Measurements from ENCODE around the gene RASEF. TPM values are rescaled to one million over a fixed set of nuclear protein-coding genes. Genes with fewer than 3 reads are reported as not detected.

RASEF gene
- total and polyA plus RNA-seq, 8 donors: 6.6 to 26.7 (median 9.3) TPM

GRCh38 chr9:83034026-83034425 lies 28.9 kb downstream of the RASEF start:
- no peaks in the 10 kb centered on the region for H3K36me3 ChIP-seq
- no peaks in the 10 kb centered on the region for H3K27me3 ChIP-seq
- no peak for ATAC-seq
- no peak overlapping the region for H3K27ac ChIP-seq
- H3K9me3 ChIP-seq: no peaks in the 10 kb centered on the region
- no peak for TF ChIP-seq CTCF (IDR thresholded peaks at IDR 0.05)
- no peaks in the 10 kb centered on the region for H3K4me1 ChIP-seq
- intact Hi-C loops (cut with DNase I): no loop called here
- no peak for DNase-seq
- H3K4me3 ChIP-seq: no peak overlapping the region

- Histone ChIP-seq H3K4me1 (no peaks in the 10 kb centered on the region), H3K36me3 (no peaks in the 10 kb centered on the region), H3K4me3 (no peak overlapping the region), H3K27ac (no peak overlapping the region), H3K27me3 (no peaks in the 10 kb centered on the region), H3K9me3 (no peaks in the 10 kb centered on the region)
- ATAC-seq (peak; percentile 81), DNase-seq (peak in 1 of 4 donors; percentile 37)
- intact Hi-C loops (cut with DNase I): no loop called here
- no peak for TF ChIP-seq CTCF (IDR thresholded peaks at IDR 0.05)
Measured at GRCh38 chr9:83032065-83032625, 30.8 kb downstream of the RASEF start.

- Histone ChIP-seq H3K4me3 (no peak overlapping the region), H3K27me3 (no peaks in the 10 kb centered on the region), H3K4me1 (no peaks in the 10 kb centered on the region), H3K27ac (no peak overlapping the region), H3K9me3 (no peaks in the 10 kb centered on the region), H3K36me3 (no peaks in the 10 kb centered on the region)
- DNase-seq (no peak), ATAC-seq (no peak)
- intact Hi-C loops (cut with DNase I): no loop called here
- no peak for TF ChIP-seq CTCF (IDR thresholded peaks at IDR 0.05)
Measured at GRCh38 chr9:83030391-83031107, 32.4 kb downstream of the RASEF start.

GRCh38 chr9:83029531-83030137 lies 33.3 kb downstream of the RASEF start:
- no peak for DNase-seq
- intact Hi-C loops (cut with DNase I): no loop called here
- H3K4me3 ChIP-seq: no peak overlapping the region
- H3K9me3 ChIP-seq: no peaks in the 10 kb centered on the region
- H3K36me3 ChIP-seq: no peaks in the 10 kb centered on the region
- no peaks in the 10 kb centered on the region for H3K4me1 ChIP-seq
- no peak for TF ChIP-seq CTCF (IDR thresholded peaks at IDR 0.05)
- no peak for ATAC-seq
- H3K27me3 ChIP-seq: no peaks in the 10 kb centered on the region
- no peak overlapping the region for H3K27ac ChIP-seq

- no peak for TF ChIP-seq CTCF (IDR thresholded peaks at IDR 0.05)
- no peak for ATAC-seq
- intact Hi-C loops (cut with DNase I): no loop called here
- H3K4me3 ChIP-seq: no peak overlapping the region
- H3K27me3 ChIP-seq: no peaks in the 10 kb centered on the region
- no peaks in the 10 kb centered on the region for H3K9me3 ChIP-seq
- H3K4me1 ChIP-seq: no peaks in the 10 kb centered on the region
- H3K27ac ChIP-seq: no peak overlapping the region
- H3K36me3 ChIP-seq: no peaks in the 10 kb centered on the region
- DNase-seq: no peak
Measured at GRCh38 chr9:83027153-83027891, 35.6 kb downstream of the RASEF start.

All from left lung (tissue), 10 donors.